Measurements from ENCODE around the gene TINCR.
A peak's percentile ranks its signal among the peaks of the same experiment; 100 is the strongest.

The TINCR gene

DNA sequence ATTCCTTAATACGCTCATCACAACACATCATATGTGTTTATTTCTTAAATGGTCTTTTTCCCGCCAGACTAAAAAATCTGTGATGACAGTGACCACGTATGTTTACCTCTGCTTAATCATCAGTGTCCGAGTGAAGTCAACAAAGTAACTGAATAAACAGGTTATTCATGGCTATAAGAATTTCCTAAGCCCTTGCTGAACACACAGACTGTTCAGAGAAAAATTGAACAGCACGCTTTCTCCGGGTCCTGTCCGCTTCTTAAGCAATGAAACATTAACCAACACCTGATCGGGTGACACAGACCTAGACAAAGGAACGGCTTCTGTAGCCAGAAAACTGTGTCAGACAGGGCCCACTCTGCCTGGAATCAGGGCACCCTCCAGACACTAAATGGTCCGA is 40.5 kb upstream of the TINCR start:
- no peak overlapping the region for H3K27ac Mint-ChIP-seq
- no peak for TF ChIP-seq CTCF (IDR thresholded peaks at IDR 0.05)
- H3K36me3 Mint-ChIP-seq (ENCODE audit: low read depth): peaks cover 84% of the 10 kb centered on the region
- no peak for DNase-seq
- H3K9me3 Mint-ChIP-seq: no peaks in the 10 kb centered on the region
- peaks cover 21% of the 10 kb centered on the region for H3K4me1 Mint-ChIP-seq
- H3K4me3 Mint-ChIP-seq: no peak overlapping the region
- H3K27me3 Mint-ChIP-seq (ENCODE audit: low read depth, poor library complexity): no peaks in the 10 kb centered on the region

GRCh38 chr19:5607318-5608275 is 39.8 kb upstream of the TINCR start:
- Mint-ChIP-seq H3K4me3 (no peak overlapping the region), H3K27ac (peak overlapping the region; percentile 8), H3K27me3 (ENCODE audit: low read depth, poor library complexity) (no peaks in the 10 kb centered on the region), H3K36me3 (ENCODE audit: low read depth) (peaks cover 82% of the 10 kb centered on the region), H3K4me1 (peaks cover 21% of the 10 kb centered on the region), H3K9me3 (no peaks in the 10 kb centered on the region)
- no peak for DNase-seq
- no peak for TF ChIP-seq CTCF (IDR thresholded peaks at IDR 0.05)

- H3K27me3 Mint-ChIP-seq (ENCODE audit: low read depth, poor library complexity): no peaks in the 10 kb centered on the region
- peak overlapping the region; percentile 59 for H3K27ac Mint-ChIP-seq
- TF ChIP-seq CTCF (IDR thresholded peaks at IDR 0.05): no peak
- no peak for DNase-seq
- peaks cover 86% of the 10 kb centered on the region for H3K36me3 Mint-ChIP-seq (ENCODE audit: low read depth)
- no peaks in the 10 kb centered on the region for H3K9me3 Mint-ChIP-seq
- no peak overlapping the region for H3K4me3 Mint-ChIP-seq
- H3K4me1 Mint-ChIP-seq: peaks cover 16% of the 10 kb centered on the region
Measured at GRCh38 chr19:5605362-5605761, 37.6 kb upstream of the TINCR start.

GRCh38 chr19:5603626-5604025 is 35.9 kb upstream of the TINCR start:
- H3K9me3 Mint-ChIP-seq: no peaks in the 10 kb centered on the region
- no peak for DNase-seq
- H3K36me3 Mint-ChIP-seq (ENCODE audit: low read depth): peaks cover 86% of the 10 kb centered on the region
- no peak for TF ChIP-seq CTCF (IDR thresholded peaks at IDR 0.05)
- peaks cover 16% of the 10 kb centered on the region for H3K4me1 Mint-ChIP-seq
- no peak overlapping the region for H3K4me3 Mint-ChIP-seq
- H3K27me3 Mint-ChIP-seq (ENCODE audit: low read depth, poor library complexity): no peaks in the 10 kb centered on the region
- peak overlapping the region; percentile 52 for H3K27ac Mint-ChIP-seq

- peaks cover 15% of the 10 kb centered on the region for H3K4me1 Mint-ChIP-seq
- no peak overlapping the region for H3K4me3 Mint-ChIP-seq
- H3K27me3 Mint-ChIP-seq (ENCODE audit: low read depth, poor library complexity): no peaks in the 10 kb centered on the region
- TF ChIP-seq CTCF (IDR thresholded peaks at IDR 0.05): no peak
- peaks cover 77% of the 10 kb centered on the region for H3K36me3 Mint-ChIP-seq (ENCODE audit: low read depth)
- no peak overlapping the region for H3K27ac Mint-ChIP-seq
- no peaks in the 10 kb centered on the region for H3K9me3 Mint-ChIP-seq
- no peak for DNase-seq
Measured at GRCh38 chr19:5600797-5601196, 33.0 kb upstream of the TINCR start.

- no peak overlapping the region for H3K27ac Mint-ChIP-seq
- no peak for TF ChIP-seq CTCF (IDR thresholded peaks at IDR 0.05)
- H3K9me3 Mint-ChIP-seq: no peaks in the 10 kb centered on the region
- peaks cover 62% of the 10 kb centered on the region for H3K36me3 Mint-ChIP-seq (ENCODE audit: low read depth)
- DNase-seq: no peak
- H3K4me3 Mint-ChIP-seq: no peak overlapping the region
- H3K27me3 Mint-ChIP-seq (ENCODE audit: low read depth, poor library complexity): no peaks in the 10 kb centered on the region
- no peaks in the 10 kb centered on the region for H3K4me1 Mint-ChIP-seq
Measured at GRCh38 chr19:5595745-5596144, 28.0 kb upstream of the TINCR start.

All from nephron progenitor cell (in vitro differentiated cells).